ENCODE data around the gene SRP19. TPM values are rescaled to one million over a fixed set of nuclear protein-coding genes. Genes with fewer than 3 reads are reported as not detected.
"Not testable (repeated sequence)": the region's sequence is repeated elsewhere in the genome, so short reads cannot be mapped to it uniquely, and the experiment has no call there.

The SRP19 gene
- polyA plus RNA-seq, 4 donors: 68.5 to 92.4 (median 81.5) TPM

DNA sequence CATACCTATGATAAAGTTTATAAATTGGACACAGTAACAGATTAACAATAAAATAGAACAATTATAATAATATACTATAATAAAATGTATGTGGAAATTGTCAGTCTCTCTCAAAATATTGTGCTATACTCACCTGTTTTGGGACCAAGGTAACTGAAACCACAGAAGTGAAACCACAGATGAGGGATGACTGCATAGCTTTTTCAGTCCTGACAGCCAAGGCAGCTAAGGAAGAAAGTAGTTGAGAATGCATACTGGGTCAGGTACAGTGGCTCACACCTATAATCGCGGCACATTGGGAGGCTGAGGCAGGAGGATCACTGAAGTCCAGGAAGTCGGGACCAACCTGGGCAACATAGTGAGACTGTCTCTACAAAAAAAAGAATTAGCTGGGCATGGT, 8.9 kb downstream of the SRP19 start:
- no peak for DNase-seq (ENCODE audit: low read depth in 4 of 4, low spot score in 2 of 4)

- DNase-seq (ENCODE audit: low read depth in 4 of 4, low spot score in 2 of 4): no peak
Observed at GRCh38 chr5:112870966-112871365, 9.9 kb downstream of the SRP19 start.

DNA sequence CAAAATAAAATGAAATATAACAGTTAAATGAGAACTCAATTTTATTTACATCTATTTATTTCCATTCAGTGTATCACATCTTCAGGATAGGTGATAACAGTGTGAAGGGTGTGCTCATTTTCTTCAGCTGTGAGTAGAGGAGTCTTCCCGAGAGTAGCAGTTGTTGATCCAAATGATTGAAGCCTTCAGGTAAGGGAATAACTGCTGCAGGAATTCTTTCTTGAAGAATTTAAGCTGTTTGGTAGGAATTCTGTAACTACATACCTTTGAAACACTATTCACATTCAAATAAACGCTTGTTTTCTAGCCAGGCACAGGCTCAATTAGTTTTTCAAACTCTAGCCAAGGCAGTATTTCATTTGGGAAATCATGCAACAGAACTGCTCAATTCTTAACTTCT, 15.3 kb downstream of the SRP19 start:
- DNase-seq (ENCODE audit: low read depth in 4 of 4, low spot score in 2 of 4): no peak

DNA sequence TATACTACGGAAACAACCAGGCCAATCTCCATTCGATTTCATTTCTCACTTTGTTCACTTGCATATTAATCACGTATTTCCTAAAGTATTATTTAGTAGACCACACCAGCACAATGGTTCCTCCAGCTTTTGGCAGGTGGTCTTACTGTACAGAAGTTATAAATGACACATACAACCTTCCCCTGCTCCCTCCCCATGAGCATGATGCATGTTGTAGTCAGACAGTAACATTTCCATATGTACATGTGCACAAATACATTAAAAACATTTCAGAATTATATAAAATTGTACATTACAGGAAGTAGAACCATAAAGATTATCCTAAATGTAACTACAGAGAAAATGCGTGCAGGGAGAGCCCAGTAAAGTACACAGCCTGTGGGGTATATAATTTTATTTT, 17.0 kb downstream of the SRP19 start:
- DNase-seq (ENCODE audit: low read depth in 4 of 4, low spot score in 2 of 4): no peak

- DNase-seq (ENCODE audit: low read depth in 4 of 4, low spot score in 2 of 4): no peak
Observed at GRCh38 chr5:112878760-112879159, 17.7 kb downstream of the SRP19 start.

DNA sequence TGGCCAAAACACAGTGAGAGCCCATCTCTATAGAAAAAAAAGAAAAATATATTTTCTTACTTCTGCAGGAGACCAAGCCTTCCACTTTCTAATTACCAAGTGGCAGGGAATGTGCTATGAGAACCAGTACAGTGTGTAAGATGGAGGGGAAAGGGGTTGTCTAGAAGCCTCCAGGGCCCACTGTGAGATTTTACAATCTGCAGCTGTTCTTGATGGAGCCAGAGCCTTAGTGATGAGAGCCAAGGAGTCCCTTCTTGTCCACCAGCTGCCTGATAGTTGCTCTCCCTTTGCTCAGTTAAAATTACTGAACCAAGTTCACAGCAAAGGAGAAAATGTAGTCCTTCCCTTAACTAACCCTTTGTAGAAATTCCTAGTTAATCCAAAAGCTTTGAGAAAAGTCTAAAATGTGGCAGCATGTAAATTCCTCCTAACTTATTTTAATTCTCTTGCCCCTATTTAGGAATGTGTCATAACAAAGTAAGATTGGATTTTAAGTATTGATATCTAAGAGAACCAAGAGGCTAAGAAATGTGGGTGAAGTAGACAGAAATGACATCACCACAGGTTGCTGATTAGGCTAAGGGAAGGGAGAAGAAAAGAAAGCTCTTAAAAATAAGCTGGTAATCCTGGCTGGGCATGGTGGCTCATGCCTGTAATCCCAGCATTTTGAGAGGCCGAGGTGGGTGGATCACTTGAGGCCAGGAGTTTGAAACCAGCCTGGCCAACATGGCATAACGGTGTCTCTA, 19.3 kb downstream of the SRP19 start:
- no peak for DNase-seq (ENCODE audit: low read depth in 4 of 4, low spot score in 2 of 4)

DNA sequence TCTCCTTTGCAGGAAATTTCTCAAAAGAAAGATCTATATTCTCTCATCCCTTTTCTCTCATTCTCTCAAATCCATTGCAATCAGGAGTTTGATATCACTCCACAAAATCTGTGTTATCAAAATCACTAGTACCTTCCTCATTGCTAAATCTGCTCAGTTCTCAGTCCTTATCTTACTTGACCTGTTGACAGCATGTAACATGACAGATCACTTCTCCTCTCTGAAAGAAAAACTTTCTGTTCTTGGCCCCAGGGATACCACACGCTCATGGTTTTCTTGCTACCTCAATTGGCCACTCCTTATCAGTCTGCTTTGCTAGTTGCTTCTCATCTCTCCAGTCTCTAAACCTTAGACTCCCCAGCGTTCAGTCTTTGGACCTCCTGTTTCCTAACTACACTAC, 22.1 kb downstream of the SRP19 start:
- no peak for DNase-seq (ENCODE audit: low read depth in 4 of 4, low spot score in 2 of 4)

DNA sequence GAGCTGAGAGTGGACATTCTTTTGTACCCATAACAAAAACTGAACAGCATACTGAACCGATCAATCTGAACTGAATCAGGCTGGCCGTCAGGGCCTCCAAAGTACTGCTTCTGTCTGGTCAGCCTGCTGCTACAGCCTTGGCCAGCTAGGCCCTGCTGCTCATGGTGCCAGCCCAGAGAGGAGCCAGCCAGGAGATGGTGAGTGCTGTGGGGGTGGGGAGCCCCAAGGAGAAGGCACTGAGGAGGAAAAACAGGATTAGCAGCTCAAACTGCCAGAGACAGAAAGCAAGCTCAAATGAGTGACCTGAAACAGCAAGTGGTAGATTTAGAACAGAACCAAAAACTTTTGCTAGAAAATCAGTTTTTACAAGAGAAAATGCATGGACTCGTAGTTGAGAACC, 23.9 kb downstream of the SRP19 start:
- DNase-seq (ENCODE audit: low read depth in 4 of 4, low spot score in 2 of 4): no peak

GRCh38 chr5:112886975-112887374, 25.9 kb downstream of the SRP19 start:
- DNase-seq (ENCODE audit: low read depth in 4 of 4, low spot score in 2 of 4): no peak

GRCh38 chr5:112892066-112892465, 31.0 kb downstream of the SRP19 start:
- DNase-seq (ENCODE audit: low read depth in 4 of 4, low spot score in 2 of 4): not testable (repeated sequence)

DNA sequence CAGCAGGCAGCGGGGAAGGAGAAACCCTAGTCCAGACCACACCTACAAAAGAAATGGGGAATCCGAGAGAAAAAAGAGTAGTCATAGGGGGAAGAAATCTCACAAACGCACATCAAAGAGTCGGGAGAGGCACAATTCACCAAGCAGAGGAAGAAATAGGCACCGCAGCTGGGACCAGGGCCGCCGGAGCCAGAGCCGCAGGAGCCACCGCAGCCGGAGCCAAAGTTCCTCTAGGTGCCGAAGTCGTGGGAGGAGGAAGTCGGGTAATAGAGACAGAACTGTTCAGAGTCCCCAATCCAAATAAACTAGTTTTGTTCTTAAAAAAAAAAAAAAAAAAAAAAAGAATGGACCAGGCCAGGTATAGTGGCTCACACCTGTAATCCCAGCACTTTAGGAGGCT, 31.7 kb downstream of the SRP19 start:
- DNase-seq (ENCODE audit: low read depth in 4 of 4, low spot score in 2 of 4): no peak

DNA sequence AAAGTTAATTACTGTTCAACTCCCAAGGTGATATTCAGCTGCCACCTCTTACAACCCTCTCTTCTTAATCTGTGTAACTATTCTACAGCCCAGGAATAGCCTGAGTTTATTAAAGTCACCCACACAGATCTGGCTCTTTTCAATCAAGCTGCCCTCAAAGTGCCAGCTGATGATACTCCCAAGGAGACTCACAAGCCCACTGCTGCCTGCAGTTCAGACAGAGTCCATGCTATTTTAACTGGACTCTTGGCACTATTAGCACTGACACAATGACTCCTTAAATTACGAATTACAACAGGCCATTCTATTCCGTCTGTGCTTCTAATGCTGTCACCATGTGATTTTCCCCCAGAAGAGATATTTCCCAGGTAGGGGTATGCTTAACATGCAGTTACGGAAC, 34.6 kb downstream of the SRP19 start:
- DNase-seq (ENCODE audit: low read depth in 4 of 4, low spot score in 2 of 4): no peak

- no peak for DNase-seq (ENCODE audit: low read depth in 4 of 4, low spot score in 2 of 4)
Observed at GRCh38 chr5:112902561-112902960, 41.5 kb downstream of the SRP19 start.

DNA sequence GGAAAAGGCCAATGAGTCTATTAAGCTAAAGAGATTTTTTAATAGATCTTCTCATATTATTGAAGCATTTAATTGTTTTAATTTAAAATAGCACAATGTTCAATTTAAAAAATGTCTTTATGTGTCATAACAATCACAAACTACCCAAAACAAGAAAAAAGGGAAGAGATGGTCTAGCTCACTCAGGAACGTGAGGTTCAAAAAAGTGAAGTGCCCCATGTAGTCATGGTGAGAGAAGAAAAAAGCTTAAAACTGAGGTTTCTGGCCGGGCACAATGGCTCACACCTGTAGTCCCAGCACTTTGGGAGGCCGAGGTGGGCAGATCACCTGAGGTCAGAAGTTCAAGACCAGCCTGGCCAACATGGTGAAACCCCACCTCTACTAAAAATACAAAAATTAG, 43.9 kb downstream of the SRP19 start:
- not testable (repeated sequence) for DNase-seq (ENCODE audit: low read depth in 4 of 4, low spot score in 2 of 4)

GRCh38 chr5:112906637-112907036, 45.5 kb downstream of the SRP19 start:
- no peak for DNase-seq (ENCODE audit: low read depth in 4 of 4, low spot score in 2 of 4)

DNA sequence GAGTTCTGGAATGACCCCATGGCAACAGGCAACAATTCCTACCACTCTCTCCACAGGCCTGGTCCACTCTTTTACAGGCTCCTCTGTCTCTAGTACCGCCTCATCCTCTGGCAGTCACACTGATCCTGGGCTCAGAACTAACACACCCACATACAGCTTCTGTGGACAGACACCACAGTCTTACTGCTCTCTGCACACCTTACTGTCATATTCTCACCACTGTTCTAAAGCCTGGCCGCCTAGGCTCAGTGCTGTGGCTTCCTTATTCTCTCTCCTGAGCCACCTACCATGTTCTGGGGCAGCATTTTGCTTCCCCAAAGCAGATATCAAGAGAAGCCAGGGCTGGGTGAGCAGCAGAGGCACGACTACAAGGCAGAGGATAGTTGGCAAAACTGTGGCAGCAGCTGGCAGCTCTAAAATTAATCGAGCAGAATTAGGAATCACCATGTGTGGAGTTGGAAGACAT, 46.1 kb downstream of the SRP19 start:
- no peak for DNase-seq (ENCODE audit: low read depth in 4 of 4, low spot score in 2 of 4)

DNA sequence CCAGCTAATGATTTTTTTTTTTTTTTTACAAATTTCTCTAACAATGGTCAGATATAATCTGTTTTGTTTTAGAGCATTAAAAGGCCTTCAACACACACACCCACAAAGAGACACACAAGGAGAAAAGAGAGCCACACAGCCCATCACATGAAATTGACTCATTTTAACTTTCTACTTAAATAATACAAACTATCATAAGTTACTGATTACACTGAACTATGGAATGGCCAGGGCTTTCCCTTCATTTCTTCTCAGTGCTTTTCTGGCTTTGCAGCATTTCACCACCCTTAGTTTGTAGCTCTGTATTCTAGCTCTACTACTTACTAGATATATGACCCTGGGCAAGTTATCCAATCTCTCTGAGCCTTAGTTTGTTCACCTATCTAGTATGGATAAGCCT, 47.8 kb downstream of the SRP19 start:
- DNase-seq (ENCODE audit: low read depth in 4 of 4, low spot score in 2 of 4): no peak

DNA sequence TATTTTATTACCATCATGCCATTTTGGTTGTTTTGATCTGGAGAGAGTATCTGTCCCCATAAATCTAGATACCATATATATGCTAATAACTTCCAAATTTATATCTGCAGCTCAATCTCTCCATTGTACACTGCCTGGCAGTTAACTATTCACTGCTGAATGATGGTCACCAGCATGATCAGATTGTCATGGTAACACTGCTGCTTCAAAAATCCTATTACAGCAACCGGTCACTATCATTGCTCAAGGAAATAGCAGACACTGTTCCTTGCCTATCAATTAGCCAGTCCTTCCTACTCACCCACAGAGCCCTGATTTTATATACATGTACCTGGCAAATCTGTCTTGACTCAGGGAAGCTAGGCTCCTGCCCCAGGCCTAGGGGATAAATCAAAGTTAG, 49.4 kb downstream of the SRP19 start:
- DNase-seq (ENCODE audit: low read depth in 4 of 4, low spot score in 2 of 4): no peak

- no peak for DNase-seq (ENCODE audit: low read depth in 4 of 4, low spot score in 2 of 4)
Observed at GRCh38 chr5:112914584-112914983, 53.5 kb downstream of the SRP19 start.

GRCh38 chr5:112915831-112916230, 54.7 kb downstream of the SRP19 start:
- no peak for DNase-seq (ENCODE audit: low read depth in 4 of 4, low spot score in 2 of 4)

- DNase-seq (ENCODE audit: low read depth in 4 of 4, low spot score in 2 of 4): no peak
Observed at GRCh38 chr5:112917453-112917995, 56.4 kb downstream of the SRP19 start.

DNA sequence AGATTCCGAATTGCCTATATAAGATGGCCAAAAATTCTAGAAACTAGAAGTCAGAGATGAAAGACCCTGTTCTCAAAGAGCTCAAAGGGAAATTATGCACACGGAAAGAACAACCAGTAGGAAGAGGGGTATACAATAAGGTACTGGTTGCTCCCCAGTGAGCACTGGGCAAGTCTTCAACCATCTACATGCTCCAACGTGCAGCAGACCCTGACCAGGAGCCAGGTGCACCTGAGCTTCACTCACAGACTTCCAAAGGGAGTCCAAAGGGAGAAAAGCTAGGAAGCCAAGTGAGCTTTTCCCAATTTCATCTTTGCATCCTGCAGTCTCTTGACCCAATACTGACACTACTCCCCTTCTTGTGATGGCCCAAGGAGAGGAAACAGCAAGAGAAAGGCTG, 57.0 kb downstream of the SRP19 start:
- no peak for DNase-seq (ENCODE audit: low read depth in 4 of 4, low spot score in 2 of 4)

GRCh38 chr5:112918679-112919078, 57.6 kb downstream of the SRP19 start:
- DNase-seq (ENCODE audit: low read depth in 4 of 4, low spot score in 2 of 4): no peak
